K562 (cell line): Measurements from ENCODE around the gene BCL11A. TPM values are rescaled to one million over a fixed set of nuclear protein-coding genes. Genes with fewer than 3 reads are reported as not detected.

Experiments used
- ATAC-seq: fragments of 200-7000 bp; cut with Tn5 transposase; 3 replicates; pipeline ENCODE4 v1.9.1; 2020; ENCODE audit warnings: moderate library complexity
- BruUV-seq: library from RNA; stranded (reverse); fragments of 400-500 nt; replicated peaks from 2 replicates; lab custom pipeline; 2021; lab: Mats Ljungman, UMichigan
- CTCF ChIA-PET: fragments of 300-600 bp; formaldehyde crosslinking; extraction: SDS; loops from one replicate; lab custom pipeline; 2021; ENCODE audit warnings: low intra/inter-chr PET ratio; lab: Yijun Ruan, JAX
- POLR2A ChIA-PET: fragments of 300-600, 350-650 bp; sonication (Branson Sonifier 250); formaldehyde crosslinking; extraction: SDS; loops from one replicate; lab custom pipeline; 2021; ENCODE audit warnings: antibody characterized with exemption, inconsistent platforms; lab: Yijun Ruan, JAX
- DNase-seq, 4 experiments: peaks; one replicate each; pipeline versions ENCODE4 v3.0.0 to v3.0.0-alpha.2; 2011 to 2018; ENCODE audit warnings: low spot score in 3 of 4, mixed read lengths in 3 of 4; ENCODE audit errors: extremely low read depth in 1 of 4
- FAIRE-seq: peaks from 2 replicates; lab custom pipeline; 2011; peaks lifted over from hg19 to GRCh38; lab: Jason Lieb, UNC
- H2AFZ ChIP-seq: 2 replicates; pipeline ENCODE4 v1.6.0; 2011; ENCODE audit warnings: low read depth, low read length, control low read depth, inconsistent platforms
- H3K27ac ChIP-seq: fragments of 200-600 bp; 3 replicates; pipeline ENCODE4 v1.8.0; 2011; ENCODE audit warnings: low read depth, mild to moderate bottlenecking, control low read depth, inconsistent platforms, low read length, moderate library complexity, mixed read lengths; ENCODE audit errors: extremely low read depth
- H3K27me3 ChIP-seq, 2 experiments: fragments of 300-600 bp in 1 of 2; 2 replicates in 1 of 2; 3 replicates in 1 of 2; pipeline versions ENCODE4 v1.6.0 to v1.8.0; 2011; ENCODE audit warnings: inconsistent platforms in 2 of 2, low read length in 2 of 2, mild to moderate bottlenecking in 1 of 2, mixed read lengths in 1 of 2, moderate library complexity in 1 of 2; ENCODE audit not compliant: control insufficient read depth in 2 of 2, insufficient read depth in 2 of 2
- H3K36me3 ChIP-seq: fragments of 300-600 bp; 3 replicates; pipeline ENCODE4 v1.8.0; 2011; ENCODE audit warnings: mild to moderate bottlenecking, low read length, inconsistent platforms; ENCODE audit not compliant: control insufficient read depth, insufficient read depth
- H3K4me1 ChIP-seq, 2 experiments: fragments of 200-600 bp in 1 of 2; replicated peaks in 1 of 2; 2 replicates in 1 of 2; 3 replicates in 1 of 2; pipeline versions ENCODE4 v1.5.1 to v1.8.0; 2011; ENCODE audit warnings: inconsistent platforms in 2 of 2, low read length in 2 of 2, mild to moderate bottlenecking in 1 of 2, mixed read lengths in 1 of 2, moderate library complexity in 1 of 2; ENCODE audit not compliant: control insufficient read depth in 2 of 2, insufficient read depth in 2 of 2
- H3K4me2 ChIP-seq: 2 replicates; pipeline ENCODE4 v1.6.1; 2011; ENCODE audit warnings: low read length, control low read depth, inconsistent platforms, mixed read lengths; ENCODE audit not compliant: insufficient read depth
- H3K4me3 ChIP-seq: fragments of 200-600 bp; sonication (generic), shearing (Covaris generic); 2 replicates; pipeline ENCODE4 v1.5.1; 2016; ENCODE audit warnings: control low read depth, inconsistent platforms
- H3K79me2 ChIP-seq: fragments of 200-600 bp; 3 replicates; pipeline ENCODE4 v1.8.0; 2011; ENCODE audit warnings: low read length, inconsistent platforms; ENCODE audit not compliant: control insufficient read depth, insufficient read depth
- H3K9ac ChIP-seq, 2 experiments: 2 replicates each; pipeline versions ENCODE4 v1.6.0 to v1.6.1; 2011; ENCODE audit warnings: low read depth in 2 of 2, low read length in 2 of 2, control low read depth in 1 of 2, inconsistent platforms in 1 of 2, mild to moderate bottlenecking in 1 of 2, mixed read lengths in 1 of 2; ENCODE audit not compliant: insufficient read depth in 1 of 2
- H3K9me1 ChIP-seq: one replicate; pipeline ENCODE4 v1.6.0; 2011; ENCODE audit warnings: inconsistent platforms, mild to moderate bottlenecking, low read length, moderate library complexity; ENCODE audit not compliant: control insufficient read depth, insufficient read depth
- H3K9me3 ChIP-seq: replicated peaks from 2 replicates; pipeline ENCODE4 v1.5.1; 2011; ENCODE audit warnings: low read depth, low read length, inconsistent platforms; ENCODE audit not compliant: control insufficient read depth, insufficient read depth
- H4K20me1 ChIP-seq: replicated peaks from 2 replicates; pipeline ENCODE4 v1.6.1; 2011; ENCODE audit warnings: low read length, inconsistent platforms, mixed read lengths; ENCODE audit not compliant: control insufficient read depth, insufficient read depth
- AFF4 ChIP-seq: sonication (generic); formaldehyde crosslinking; IDR thresholded peaks from 2 replicates; pipeline ENCODE4 v1.8.0; 2023; ENCODE audit warnings: mild to moderate bottlenecking, missing genetic modification reagents
- ARID2 ChIP-seq: fragments of 450-650 bp; IDR thresholded peaks from 2 replicates; pipeline ENCODE4 v1.6.1; 2017; ENCODE audit warnings: antibody characterized with exemption, mild to moderate bottlenecking
- C11orf30 ChIP-seq: fragments of 450-650 bp; IDR thresholded peaks from 2 replicates; pipeline ENCODE4 v1.6.1; 2016; ENCODE audit warnings: low read depth, mild to moderate bottlenecking
- CBFA2T3 ChIP-seq: fragments of 450-650 bp; IDR thresholded peaks from 2 replicates; pipeline ENCODE4 v1.6.1; 2017
- CBX5 ChIP-seq: IDR thresholded peaks from 2 replicates; pipeline ENCODE4 v1.6.1; 2014; ENCODE audit warnings: low read depth, borderline replicate concordance
- DACH1 ChIP-seq: fragments of 450-650 bp; IDR thresholded peaks from 2 replicates; pipeline ENCODE4 v1.6.1; 2018; ENCODE audit not compliant: partially characterized antibody
- FOSL1 ChIP-seq: fragments of 200-800 bp; sonication (Bioruptor generic); conservative IDR thresholded peaks from 2 replicates; pipeline ENCODE4 v1.6.1; 2016; ENCODE audit warnings: missing genetic modification characterization, missing compliant biosample characterization
- NFIC ChIP-seq: fragments of 450-650 bp; IDR thresholded peaks from 2 replicates; pipeline ENCODE4 v1.6.1; 2017; ENCODE audit warnings: mild to moderate bottlenecking, inconsistent platforms
- NR2C1 ChIP-seq, 2 experiments: fragments of 450-650 bp; IDR thresholded peaks; 2 replicates each; pipeline ENCODE4 v1.6.1; 2017; ENCODE audit warnings: mild to moderate bottlenecking in 2 of 2, antibody characterized with exemption in 1 of 2, inconsistent platforms in 1 of 2, missing compliant biosample characterization in 1 of 2, missing genetic modification characterization in 1 of 2
- PHTF2 ChIP-seq: fragments of 250-450 bp; sonication (Bioruptor Pico); IDR thresholded peaks from 2 replicates; pipeline ENCODE4 v1.5.0; 2021; ENCODE audit warnings: mild to moderate bottlenecking
- POU5F1 ChIP-seq: fragments of 150-350 bp; IDR thresholded peaks from 2 replicates; pipeline ENCODE4 v1.6.1; 2014; ENCODE audit warnings: borderline replicate concordance, low read length, low read depth, mild to moderate bottlenecking; ENCODE audit not compliant: partially characterized antibody
- RFX5 ChIP-seq: IDR thresholded peaks from 2 replicates; pipeline ENCODE4 v1.6.1; 2011; ENCODE audit warnings: low read depth, mild to moderate bottlenecking, improper control_type of control experiment, low read length
- ZBTB7A ChIP-seq: IDR thresholded peaks from 2 replicates; pipeline ENCODE4 v1.6.1; 2011; ENCODE audit warnings: low read depth, mild to moderate bottlenecking, low read length, moderate library complexity, borderline replicate concordance; ENCODE audit not compliant: control insufficient read depth
- ZNF324 ChIP-seq: fragments of 250-450 bp; sonication (Bioruptor Pico); IDR thresholded peaks from 2 replicates; pipeline ENCODE4 v1.4.0; 2020; ENCODE audit warnings: mild to moderate bottlenecking
- ZNF655 ChIP-seq: fragments of 250-450 bp; sonication (Bioruptor Pico); IDR thresholded peaks from 2 replicates; pipeline ENCODE4 v1.5.0; 2021
- ZNF668 ChIP-seq: fragments of 250-450 bp; sonication (Bioruptor Pico); IDR thresholded peaks from 2 replicates; pipeline ENCODE4 v1.8.0; 2022; ENCODE audit warnings: mild to moderate bottlenecking, inconsistent platforms
- ZSCAN29 ChIP-seq: fragments of 450-650 bp; IDR thresholded peaks from 2 replicates; pipeline ENCODE4 v1.6.1; 2017
- WGBS: fragments of 100-300 bp; shearing (Covaris generic); methylation state at CpG from one replicate; pipeline ENCODE4 v1.1.6; 2016; ENCODE audit warnings: low coverage, mixed read lengths; ENCODE audit not compliant: insufficient coverage; ENCODE audit errors: missing lambda C conversion rate; 5-methylcytosine and 5-hydroxymethylcytosine counted together
- in situ Hi-C: fragments of 300-500 bp; cut with MboI; formaldehyde crosslinking; loops from 4 replicates; pipeline ENCODE4 v1.15.0; 2018; ENCODE audit warnings: inconsistent platforms, mixed read lengths
- intact Hi-C: fragments of 100-400 bp; cut with micrococcal nuclease; formaldehyde crosslinking; loops from 2 replicates; pipeline ENCODE4 v1.14.2; 2022
- polyA plus RNA-seq, 8 experiments: library from polyadenylated mRNA; depleted of rRNA in 4 of 8; stranded (reverse) in 5 of 8; unstranded in 3 of 8; fragments of >200 nt; fragmentation: Nextera tagmentation in 2 of 8; fragmentation: Illumina TruSeq in 1 of 8; extraction: Ambion mirVana in 2 of 8; extraction: Trizol in 1 of 8; gene quantifications; 2 replicates each; pipeline versions ENCODE4 v1.2.1 to v1.2.3, GENCODE V29; 2011 to 2014; ENCODE audit warnings: inconsistent platforms in 1 of 8, missing spikeins in 1 of 8
- total RNA-seq, 7 experiments: library from RNA; depleted of rRNA in 6 of 7; stranded (reverse); fragments of >200 nt in 6 of 7; fragmentation: Illumina TruSeq in 2 of 7; extraction: Trizol in 2 of 7; gene quantifications; 2 replicates each; pipeline versions ENCODE4 v1.2.1 to v1.2.3, GENCODE V29; 2011 to 2021; ENCODE audit warnings: low replicate concordance in 1 of 7
- TF ChIP-seq, protein P1 (sequence below): fragments of 450-650 bp; IDR thresholded peaks from 2 replicates; pipeline ENCODE4 v1.6.1; 2016

The BCL11A gene
- total and polyA plus RNA-seq, 9 of the 15 experiments (the other 6 are each of a cell fraction or from before 2014, with no cell fraction given), result 0.13 TPM; not detected in 8

DNA sequence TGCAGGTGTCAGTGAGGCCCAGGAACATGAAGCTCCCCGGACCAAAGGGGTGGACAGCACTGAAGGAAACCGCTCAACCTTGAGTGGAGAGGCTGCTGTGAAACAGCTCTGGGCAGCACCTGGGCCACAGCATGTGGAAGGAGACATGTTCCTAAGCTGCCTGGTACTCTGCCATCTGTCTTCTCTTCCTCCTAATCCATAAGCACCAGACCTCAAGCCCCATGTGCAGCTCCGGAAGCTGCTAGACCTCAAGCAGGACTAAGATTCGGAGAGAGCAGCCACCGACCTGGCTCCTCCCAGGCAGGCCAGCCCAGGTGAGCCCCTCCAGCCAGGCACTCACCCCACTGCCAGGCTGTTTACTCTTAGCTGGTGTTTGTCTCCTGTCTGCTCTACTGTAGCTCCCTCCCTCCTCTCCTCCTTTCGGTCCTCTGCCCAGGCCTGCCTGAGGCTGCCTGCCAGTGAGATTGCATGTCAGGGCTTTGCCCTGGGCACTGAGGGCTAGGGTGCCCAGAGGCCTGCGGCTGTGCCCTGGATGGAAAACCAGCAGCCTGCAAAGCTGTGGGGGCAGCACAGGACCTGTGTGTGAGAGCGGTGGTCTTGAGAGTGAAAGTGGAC lies 53.7 kb downstream of the BCL11A start:
- H4K20me1 ChIP-seq, result 0 out of 2 replicates have a peak, but pooled peaks cover 4% of the 10 kb centered on the region
- ChIA-PET CTCF (no interaction called here), POLR2A (interaction anchor here (0.6 to 0.7 kb wide), 2 partner anchors 20 to 236 kb away, joined by 3 to 4 read pairs; no protein-coding TSS in a partner anchor)
- ATAC-seq (no peak), DNase-seq (no peak), FAIRE-seq (no peak)
- no peaks in the 10 kb centered on the region for H3K9me3 ChIP-seq
- H3K27me3 ChIP-seq, result peaks cover 2 to 31% of the 10 kb centered on the region in 2 experiments; a peak in 3 of 5 replicates
- H3K9me1 ChIP-seq, result no peaks in the 10 kb centered on the region
- 0% methylated on average over 8 of the region's 8 CpGs for WGBS
- H3K36me3 ChIP-seq, result no peaks in the 10 kb centered on the region
- no peaks in the 10 kb centered on the region for H3K79me2 ChIP-seq
- no peak overlapping the region; a peak in 1 of 4 replicates for H3K9ac ChIP-seq
- in situ Hi-C loops, result no loop called here
- no peak overlapping the region for H2AFZ ChIP-seq
- no peak overlapping the region for H3K27ac ChIP-seq
- H3K4me3 ChIP-seq, result no peak overlapping the region
- intact Hi-C loops, result no loop called here
- H3K4me2 ChIP-seq, result no peak overlapping the region
- H3K4me1 ChIP-seq, result no peaks in the 10 kb centered on the region
- BruUV-seq, result no TSS peak
- TF ChIP-seq C11orf30, result no peak
- TF ChIP-seq NR2C1 (IDR thresholded peaks at IDR 0.05), result no peak
- TF ChIP-seq NR2C1 (tag; IDR thresholded peaks at IDR 0.05), result no peak
- TF ChIP-seq CBX5, result no peak
- TF ChIP-seq, protein P1, sequence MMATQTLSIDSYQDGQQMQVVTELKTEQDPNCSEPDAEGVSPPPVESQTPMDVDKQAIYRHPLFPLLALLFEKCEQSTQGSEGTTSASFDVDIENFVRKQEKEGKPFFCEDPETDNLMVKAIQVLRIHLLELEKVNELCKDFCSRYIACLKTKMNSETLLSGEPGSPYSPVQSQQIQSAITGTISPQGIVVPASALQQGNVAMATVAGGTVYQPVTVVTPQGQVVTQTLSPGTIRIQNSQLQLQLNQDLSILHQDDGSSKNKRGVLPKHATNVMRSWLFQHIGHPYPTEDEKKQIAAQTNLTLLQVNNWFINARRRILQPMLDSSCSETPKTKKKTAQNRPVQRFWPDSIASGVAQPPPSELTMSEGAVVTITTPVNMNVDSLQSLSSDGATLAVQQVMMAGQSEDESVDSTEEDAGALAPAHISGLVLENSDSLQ, result no peak
- no peak for TF ChIP-seq AFF4 (CRISPR knock-in tag)
- TF ChIP-seq ZSCAN29, result no peak
- TF ChIP-seq PHTF2 (CRISPR knock-in tag), result no peak
- no peak for TF ChIP-seq FOSL1 (tag)
- no peak for TF ChIP-seq ZNF324 (CRISPR knock-in tag)
- no peak for TF ChIP-seq RFX5
- TF ChIP-seq DACH1, result no peak
- TF ChIP-seq ZBTB7A, result no peak
- no peak for TF ChIP-seq CBFA2T3
- TF ChIP-seq ZNF668 (CRISPR knock-in tag), result no peak
- no peak for TF ChIP-seq POU5F1
- no peak for TF ChIP-seq ZNF655 (CRISPR knock-in tag)
- TF ChIP-seq ARID2, result no peak
- no peak for TF ChIP-seq NFIC
